IMR-90 (cell line): ENCODE results near the gene GOLGA1.

Experiments
- CEBPB ChIP-seq: IDR thresholded peaks from 2 replicates; pipeline ENCODE4 v1.6.1; 2012; ENCODE audit warnings: low read depth, low read length, improper control_type of control experiment
- CHD1 ChIP-seq: IDR thresholded peaks from 2 replicates; pipeline ENCODE4 v1.6.1; 2012; ENCODE audit warnings: low read depth, low read length, improper control_type of control experiment
- FOS ChIP-seq: fragments of 150-350 bp; IDR thresholded peaks from 2 replicates; pipeline ENCODE4 v1.6.1; 2016; ENCODE audit warnings: low read depth, low read length
- POLR2A ChIP-seq: IDR thresholded peaks from 2 replicates; pipeline ENCODE4 v1.6.1; 2012; ENCODE audit warnings: mild to moderate bottlenecking, low read depth, low read length
- SMC3 ChIP-seq: fragments of 150-350 bp; IDR thresholded peaks from 2 replicates; pipeline ENCODE4 v1.6.1; 2016; ENCODE audit warnings: low read depth, mild to moderate bottlenecking, antibody characterized with exemption, low read length, moderate library complexity
- TF ChIP-seq, protein P1 (sequence below): conservative IDR thresholded peaks from 2 replicates; pipeline ENCODE4 v1.5.1; 2012; ENCODE audit warnings: mild to moderate bottlenecking, low read depth, low read length, improper control_type of control experiment

DNA sequence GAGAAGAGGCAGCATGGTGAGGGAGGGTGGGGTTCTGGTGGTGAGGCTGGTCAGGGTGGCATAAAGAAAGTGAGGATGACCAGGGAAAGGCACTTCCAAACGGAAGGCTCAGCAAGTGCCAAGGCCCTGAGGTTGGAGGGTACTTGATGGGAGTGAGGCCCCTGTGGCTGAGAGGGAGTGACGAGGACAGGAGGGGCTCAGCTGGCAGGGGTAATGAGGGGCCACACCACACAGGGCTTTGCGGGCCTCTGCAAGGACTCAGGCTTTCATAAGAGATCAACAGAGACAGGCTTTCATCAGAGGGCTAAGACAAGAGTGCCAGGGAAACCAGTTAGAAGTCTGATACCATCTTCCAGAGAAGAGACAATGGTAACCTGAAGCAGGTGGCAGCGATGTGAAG, 55.3 kb downstream of the GOLGA1 start:
- TF ChIP-seq, protein P1, sequence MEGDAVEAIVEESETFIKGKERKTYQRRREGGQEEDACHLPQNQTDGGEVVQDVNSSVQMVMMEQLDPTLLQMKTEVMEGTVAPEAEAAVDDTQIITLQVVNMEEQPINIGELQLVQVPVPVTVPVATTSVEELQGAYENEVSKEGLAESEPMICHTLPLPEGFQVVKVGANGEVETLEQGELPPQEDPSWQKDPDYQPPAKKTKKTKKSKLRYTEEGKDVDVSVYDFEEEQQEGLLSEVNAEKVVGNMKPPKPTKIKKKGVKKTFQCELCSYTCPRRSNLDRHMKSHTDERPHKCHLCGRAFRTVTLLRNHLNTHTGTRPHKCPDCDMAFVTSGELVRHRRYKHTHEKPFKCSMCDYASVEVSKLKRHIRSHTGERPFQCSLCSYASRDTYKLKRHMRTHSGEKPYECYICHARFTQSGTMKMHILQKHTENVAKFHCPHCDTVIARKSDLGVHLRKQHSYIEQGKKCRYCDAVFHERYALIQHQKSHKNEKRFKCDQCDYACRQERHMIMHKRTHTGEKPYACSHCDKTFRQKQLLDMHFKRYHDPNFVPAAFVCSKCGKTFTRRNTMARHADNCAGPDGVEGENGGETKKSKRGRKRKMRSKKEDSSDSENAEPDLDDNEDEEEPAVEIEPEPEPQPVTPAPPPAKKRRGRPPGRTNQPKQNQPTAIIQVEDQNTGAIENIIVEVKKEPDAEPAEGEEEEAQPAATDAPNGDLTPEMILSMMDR: no peak
- TF ChIP-seq SMC3 (no peak), CEBPB (no peak), FOS (no peak), CHD1 (no peak), POLR2A (no peak)
